Activated CD4-positive, alpha-beta T cell treated with anti-CD3 and anti-CD28 coated beads for 36 hours (primary cell): ENCODE results near the gene NR2F2. TPM values are rescaled to one million over a fixed set of nuclear protein-coding genes. Genes with fewer than 3 reads are reported as not detected.

ENCODE experiments used
- ATAC-seq: fragments of 200-7000 bp; cut with Tn5 transposase; one replicate; pipeline ENCODE4 v1.10.0; 2021; ENCODE audit warnings: mild to moderate bottlenecking, moderate library complexity
- CTCF ChIA-PET: fragments of 350-600 bp; sonication (Branson Sonifier 250); formaldehyde crosslinking; loops from one replicate; lab custom pipeline; 2021; ENCODE audit warnings: antibody characterized with exemption; lab: Charles Lee
- POLR2A ChIA-PET: fragments of 350-600 bp; sonication (Branson Sonifier 250); formaldehyde crosslinking; loops from one replicate; lab custom pipeline; 2021; ENCODE audit warnings: antibody characterized with exemption, inconsistent platforms; lab: Charles Lee
- DNase-seq: peaks from one replicate; pipeline ENCODE4 v3.0.0-alpha.2; 2020
- H3K27ac Mint-ChIP-seq: one replicate; pipeline ENCODE4 v1.8.0; 2021; ENCODE audit warnings: mixed read lengths
- H3K27me3 Mint-ChIP-seq: one replicate; pipeline ENCODE4 v1.8.0; 2021; ENCODE audit warnings: mixed read lengths
- H3K36me3 Mint-ChIP-seq: one replicate; pipeline ENCODE4 v1.8.0; 2021; ENCODE audit warnings: low read depth, mixed read lengths
- H3K4me1 Mint-ChIP-seq: one replicate; pipeline ENCODE4 v1.8.0; 2021; ENCODE audit warnings: mixed read lengths
- H3K4me3 Mint-ChIP-seq: one replicate; pipeline ENCODE4 v1.8.0; 2021; ENCODE audit warnings: mild to moderate bottlenecking, moderate library complexity, mixed read lengths
- H3K9me3 Mint-ChIP-seq: one replicate; pipeline ENCODE4 v1.8.0; 2021; ENCODE audit warnings: low read depth, mixed read lengths
- intact Hi-C, 2 experiments: fragments of 100-400 bp; cut with DNase I in 1 of 2; cut with micrococcal nuclease in 1 of 2; formaldehyde crosslinking; loops; one replicate each; pipeline versions ENCODE4 v1.14.2 to v1.15.1; 2022 to 2024; cut with DNase I, micrococcal nuclease
- total RNA-seq, 2 experiments: library from RNA; stranded (reverse); gene quantifications; one replicate each; pipeline ENCODE4 v1.2.3, GENCODE V29; 2021

Gene NR2F2
- total RNA-seq, 2 experiments from 2014 or later = not detected

DNA sequence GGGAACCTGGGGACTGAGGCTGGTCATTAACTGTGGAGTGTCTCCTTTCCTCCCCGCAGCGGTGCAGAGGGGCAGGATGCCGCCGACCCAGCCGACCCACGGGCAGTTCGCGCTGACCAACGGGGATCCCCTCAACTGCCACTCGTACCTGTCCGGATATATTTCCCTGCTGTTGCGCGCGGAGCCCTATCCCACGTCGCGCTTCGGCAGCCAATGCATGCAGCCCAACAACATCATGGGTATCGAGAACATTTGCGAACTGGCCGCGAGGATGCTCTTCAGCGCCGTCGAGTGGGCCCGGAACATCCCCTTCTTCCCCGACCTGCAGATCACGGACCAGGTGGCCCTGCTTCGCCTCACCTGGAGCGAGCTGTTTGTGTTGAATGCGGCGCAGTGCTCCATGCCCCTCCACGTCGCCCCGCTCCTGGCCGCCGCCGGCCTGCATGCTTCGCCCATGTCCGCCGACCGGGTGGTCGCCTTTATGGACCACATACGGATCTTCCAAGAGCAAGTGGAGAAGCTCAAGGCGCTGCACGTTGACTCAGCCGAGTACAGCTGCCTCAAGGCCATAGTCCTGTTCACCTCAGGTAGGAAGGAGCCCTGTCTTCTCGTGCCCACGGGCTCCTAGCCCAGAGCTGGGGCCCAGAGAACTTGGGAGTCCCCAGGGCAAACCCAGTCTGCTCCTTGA, 3.7 kb downstream of the NR2F2 start:
- ATAC-seq (no peak), DNase-seq (no peak)
- peaks cover 68% of the 10 kb centered on the region for H3K27me3 Mint-ChIP-seq
- ChIA-PET CTCF (interaction anchor here (1.2 kb wide), 1 partner anchor 23 kb away, joined by 5 read pairs; no protein-coding TSS in a partner anchor), POLR2A (no interaction called here)
- peaks cover 19% of the 10 kb centered on the region for H3K4me1 Mint-ChIP-seq
- H3K4me3 Mint-ChIP-seq = no peak overlapping the region
- no peak overlapping the region for H3K27ac Mint-ChIP-seq
- H3K9me3 Mint-ChIP-seq = no peaks in the 10 kb centered on the region
- peaks cover 7% of the 10 kb centered on the region for H3K36me3 Mint-ChIP-seq
- intact Hi-C loops = loop anchor here in 1 of 2 experiments (10.0 kb wide), 1 partner anchor 1749 kb away; no protein-coding TSS in a partner anchor

DNA sequence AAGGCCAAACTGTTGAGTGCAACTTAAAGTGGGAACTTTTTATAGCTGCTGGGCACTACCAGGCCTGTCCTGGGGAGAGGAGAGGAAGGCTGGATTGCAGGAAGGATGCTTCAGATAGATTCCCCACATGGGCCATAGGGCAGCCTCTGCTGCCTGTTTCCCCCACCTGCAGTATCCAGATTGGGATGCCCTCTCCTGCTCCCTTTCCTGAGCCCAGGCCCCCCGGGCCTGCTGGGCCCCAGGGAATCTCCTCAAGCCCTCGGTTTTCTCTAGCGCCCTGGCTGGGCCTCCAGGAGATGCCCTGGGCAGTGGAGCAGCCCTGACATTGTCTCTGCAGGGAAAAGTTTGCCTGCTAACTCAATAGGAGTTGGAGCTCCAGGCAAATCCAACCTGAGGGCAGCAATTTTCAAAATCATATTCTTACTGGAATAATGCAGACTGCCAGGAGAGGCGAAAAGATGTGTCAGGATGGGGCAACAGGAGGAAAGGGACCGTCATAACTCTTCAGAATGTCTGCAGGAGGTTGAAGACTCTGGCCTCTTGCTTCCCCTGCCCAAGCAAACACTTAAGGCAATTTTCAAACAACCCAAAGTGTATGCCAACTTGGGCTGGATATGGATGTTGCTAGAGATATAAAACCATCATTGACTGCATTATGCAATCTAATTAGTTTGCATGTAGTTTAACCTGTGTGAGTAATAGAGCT, 4.4 kb downstream of the NR2F2 start:
- ATAC-seq = no peak
- H3K9me3 Mint-ChIP-seq = no peaks in the 10 kb centered on the region
- peaks cover 19% of the 10 kb centered on the region for H3K4me1 Mint-ChIP-seq
- no peak overlapping the region for H3K4me3 Mint-ChIP-seq
- no peak overlapping the region for H3K27ac Mint-ChIP-seq
- H3K27me3 Mint-ChIP-seq = peaks cover 68% of the 10 kb centered on the region
- POLR2A ChIA-PET = no interaction called here
- H3K36me3 Mint-ChIP-seq = peaks cover 7% of the 10 kb centered on the region
- CTCF ChIA-PET = interaction anchor here (1.2 kb wide), 1 partner anchor 22 kb away, joined by 5 read pairs; no protein-coding TSS in a partner anchor
- no peak for DNase-seq
- intact Hi-C loops = loop anchor here in 1 of 2 experiments (10.0 kb wide), 1 partner anchor 1750 kb away; no protein-coding TSS in a partner anchor

DNA sequence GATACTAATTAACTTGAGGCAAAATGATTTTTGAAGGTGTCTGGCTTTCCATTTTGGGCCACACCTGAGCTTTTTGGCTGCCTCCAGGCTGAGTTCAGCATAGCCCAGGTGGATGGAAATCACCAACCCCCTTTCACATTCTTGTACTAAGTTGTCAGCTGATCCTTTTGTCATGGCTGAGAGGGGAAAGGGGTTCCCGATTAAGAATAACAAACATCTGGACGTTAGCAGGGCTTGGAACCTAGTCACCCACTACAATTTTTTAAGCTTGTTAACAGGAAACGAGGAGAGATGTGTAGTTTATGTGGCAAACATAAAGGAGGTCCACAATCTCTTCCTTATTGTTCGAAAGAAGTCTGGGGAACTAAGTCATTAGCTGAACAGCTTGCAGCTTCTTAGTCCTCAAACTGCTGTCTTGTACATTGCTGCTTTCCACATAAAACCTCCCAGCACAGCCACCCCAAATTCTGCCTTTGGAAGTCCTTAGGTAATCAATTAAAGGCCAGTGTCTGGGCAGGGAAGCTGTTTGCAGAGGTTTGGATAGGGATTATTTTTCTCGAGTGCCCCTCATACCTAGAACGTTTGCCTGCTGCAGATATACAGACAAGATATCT, 5.0 kb downstream of the NR2F2 start:
- no peaks in the 10 kb centered on the region for H3K9me3 Mint-ChIP-seq
- H3K36me3 Mint-ChIP-seq = peaks cover 9% of the 10 kb centered on the region
- ATAC-seq (no peak), DNase-seq (no peak)
- peaks cover 17% of the 10 kb centered on the region for H3K4me1 Mint-ChIP-seq
- POLR2A ChIA-PET = interaction anchor here (0.7 kb wide), 1 partner anchor 539 kb away, joined by 3 read pairs; no protein-coding TSS in a partner anchor
- peaks cover 72% of the 10 kb centered on the region for H3K27me3 Mint-ChIP-seq
- intact Hi-C loops = loop anchor here in 1 of 2 experiments (10.0 kb wide), 1 partner anchor 1751 kb away; no protein-coding TSS in a partner anchor
- no peak overlapping the region for H3K4me3 Mint-ChIP-seq
- CTCF ChIA-PET = interaction anchor here (1.2 kb wide), 1 partner anchor 21 kb away, joined by 5 read pairs; no protein-coding TSS in a partner anchor
- no peak overlapping the region for H3K27ac Mint-ChIP-seq

DNA sequence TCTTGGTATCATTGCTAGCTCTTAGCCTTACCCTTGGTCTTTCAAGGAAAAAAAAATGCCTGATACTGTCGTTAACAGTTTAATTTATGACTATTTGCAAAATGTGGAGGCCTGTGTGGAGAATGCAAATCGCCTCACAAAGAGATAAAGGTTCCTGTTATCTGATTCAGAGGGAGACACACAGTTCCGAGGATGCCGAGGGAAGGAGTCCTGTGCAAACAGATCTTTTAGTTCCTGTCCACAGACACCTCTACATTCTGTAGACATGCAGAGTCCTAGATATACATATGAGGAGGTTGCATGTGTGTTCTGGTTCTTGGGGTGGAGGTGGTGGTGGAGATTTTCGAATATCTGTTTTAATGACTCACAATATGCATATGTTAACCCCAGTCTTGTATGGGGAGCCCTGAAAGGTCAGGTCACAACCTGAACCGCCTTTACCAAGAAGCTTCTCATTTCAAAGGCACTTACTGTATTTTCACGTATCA, 5.7 kb downstream of the NR2F2 start:
- H3K4me1 Mint-ChIP-seq = peaks cover 13% of the 10 kb centered on the region
- ATAC-seq (no peak), DNase-seq (no peak)
- no peak overlapping the region for H3K4me3 Mint-ChIP-seq
- H3K9me3 Mint-ChIP-seq = no peaks in the 10 kb centered on the region
- ChIA-PET POLR2A (interaction anchor here (0.7 kb wide), 1 partner anchor 540 kb away, joined by 3 read pairs; no protein-coding TSS in a partner anchor), CTCF (interaction anchor here (1.0 kb wide), 1 partner anchor 20 kb away, joined by 5 read pairs; no protein-coding TSS in a partner anchor)
- peaks cover 71% of the 10 kb centered on the region for H3K27me3 Mint-ChIP-seq
- H3K27ac Mint-ChIP-seq = no peak overlapping the region
- H3K36me3 Mint-ChIP-seq = peaks cover 7% of the 10 kb centered on the region
- intact Hi-C loops = loop anchor here in 1 of 2 experiments (10.0 kb wide), 1 partner anchor 1751 kb away; no protein-coding TSS in a partner anchor

DNA sequence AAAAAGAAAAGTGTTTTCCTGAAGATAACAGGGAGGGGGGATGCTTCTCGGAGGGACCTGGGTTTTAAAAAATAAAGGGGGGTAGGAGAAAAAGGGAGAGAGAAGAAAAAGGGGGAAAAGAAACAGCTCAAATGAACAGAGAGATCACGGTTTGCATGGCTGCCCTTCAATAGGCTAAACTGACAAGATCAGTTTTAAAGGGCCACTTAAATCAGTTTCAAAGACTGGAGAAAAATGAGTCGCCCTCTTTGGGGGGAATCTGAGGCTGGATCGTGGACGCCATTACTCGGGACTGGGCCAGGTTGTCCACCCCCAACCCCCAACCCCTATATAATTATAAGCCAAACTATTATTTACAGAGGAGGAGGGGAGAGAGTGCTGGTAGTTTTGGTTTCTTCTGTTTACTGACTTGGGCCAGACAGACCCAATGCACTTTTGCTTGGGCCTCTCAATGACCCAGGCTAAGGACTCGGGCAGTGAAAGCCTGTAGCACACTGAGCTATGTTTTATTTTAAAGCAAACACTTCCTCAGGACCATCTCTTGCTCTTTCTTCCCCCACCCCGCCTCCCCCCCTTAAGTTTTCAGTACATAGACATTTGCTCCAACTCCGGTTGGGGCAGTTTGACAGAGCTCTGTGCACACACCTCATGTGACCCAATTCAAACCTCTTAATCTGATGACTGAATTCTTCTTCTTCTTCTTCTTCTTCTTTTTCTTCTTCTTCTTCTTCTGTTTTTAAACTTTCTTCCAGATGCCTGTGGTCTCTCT, 6.3 kb downstream of the NR2F2 start:
- intact Hi-C loops = loop anchor here in 1 of 2 experiments (10.0 kb wide), 1 partner anchor 1752 kb away; no protein-coding TSS in a partner anchor
- Mint-ChIP-seq H3K9me3 (no peaks in the 10 kb centered on the region), H3K27me3 (peaks cover 70% of the 10 kb centered on the region), H3K4me1 (peaks cover 11% of the 10 kb centered on the region), H3K27ac (no peak overlapping the region), H3K4me3 (no peak overlapping the region), H3K36me3 (peaks cover 5% of the 10 kb centered on the region)
- no peak for ATAC-seq
- ChIA-PET POLR2A (interaction anchor here (0.7 kb wide), 1 partner anchor 541 kb away, joined by 3 read pairs; no protein-coding TSS in a partner anchor), CTCF (interaction anchor here (0.7 to 1.0 kb wide), 2 partner anchors 19 to 1414 kb away, joined by 5 to 7 read pairs; no protein-coding TSS in a partner anchor)
- DNase-seq = no peak

DNA sequence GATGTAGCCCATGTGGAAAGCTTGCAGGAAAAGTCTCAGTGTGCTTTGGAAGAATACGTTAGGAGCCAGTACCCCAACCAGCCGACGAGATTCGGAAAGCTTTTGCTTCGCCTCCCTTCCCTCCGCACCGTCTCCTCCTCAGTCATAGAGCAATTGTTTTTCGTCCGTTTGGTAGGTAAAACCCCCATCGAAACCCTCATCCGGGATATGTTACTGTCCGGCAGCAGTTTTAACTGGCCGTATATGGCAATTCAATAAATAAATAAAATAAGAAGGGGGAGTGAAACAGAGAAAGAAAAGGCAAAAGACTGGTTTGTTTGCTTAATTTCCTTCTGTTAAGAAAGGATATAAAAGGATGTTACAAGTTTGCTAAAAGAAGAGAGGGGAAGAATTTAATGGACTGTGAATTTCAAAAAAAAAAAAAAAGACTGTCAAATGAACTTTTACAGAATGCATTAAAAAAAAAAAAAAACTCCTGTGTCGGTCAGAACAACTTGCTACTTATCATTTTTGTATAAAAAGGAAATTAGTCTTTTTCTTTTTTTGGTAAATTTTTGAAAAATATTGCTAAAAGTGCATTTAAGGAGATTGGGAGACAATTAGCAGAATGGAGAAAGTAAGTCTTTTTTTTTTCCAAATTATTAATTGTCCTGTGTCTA, 7.0 kb downstream of the NR2F2 start:
- Mint-ChIP-seq H3K9me3 (peaks cover 3% of the 10 kb centered on the region), H3K36me3 (peaks cover 5% of the 10 kb centered on the region), H3K4me1 (peaks cover 10% of the 10 kb centered on the region), H3K4me3 (no peak overlapping the region), H3K27ac (no peak overlapping the region), H3K27me3 (peaks cover 71% of the 10 kb centered on the region)
- ATAC-seq (no peak), DNase-seq (no peak)
- intact Hi-C loops = loop anchor here in 1 of 2 experiments (2.0 to 10.0 kb wide), 2 partner anchors 73 to 1753 kb away; no protein-coding TSS in a partner anchor
- ChIA-PET POLR2A (no interaction called here), CTCF (interaction anchor here (0.7 kb wide), 1 partner anchor 1413 kb away, joined by 7 read pairs; no protein-coding TSS in a partner anchor)

DNA sequence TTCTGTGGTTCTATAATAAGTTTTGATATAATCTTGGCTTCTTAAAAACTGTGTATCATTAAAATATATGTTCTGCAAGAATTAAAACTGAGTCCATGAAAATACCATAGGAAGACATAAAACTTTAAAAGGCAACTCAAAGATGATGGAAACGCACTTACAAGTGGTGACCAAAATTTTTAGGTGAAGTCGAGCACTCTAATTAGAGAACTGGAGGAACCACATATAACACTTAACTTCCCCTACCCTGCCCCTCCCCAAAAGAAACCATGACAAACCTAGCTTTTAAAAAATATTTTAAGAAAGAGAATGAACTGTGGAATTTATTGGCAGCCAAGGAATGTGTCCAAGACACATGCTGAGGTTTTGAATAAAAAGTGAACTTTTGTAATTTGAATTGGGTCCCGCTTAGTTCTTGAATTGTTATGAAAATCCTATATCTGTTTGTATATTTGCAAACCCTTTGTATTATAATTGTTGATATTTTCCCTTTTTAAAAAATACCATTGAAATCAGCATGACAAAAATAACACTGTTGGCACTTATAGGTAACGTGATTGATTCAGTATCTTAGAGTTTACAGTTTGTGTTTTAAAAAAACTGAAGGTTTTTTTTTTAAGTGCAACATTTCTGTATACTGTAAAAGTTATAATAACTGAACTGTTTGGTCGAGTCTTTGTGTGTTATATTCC, 7.7 kb downstream of the NR2F2 start:
- H3K27ac Mint-ChIP-seq = no peak overlapping the region
- CTCF ChIA-PET = no interaction called here
- DNase-seq (no peak), ATAC-seq (no peak)
- peaks cover 74% of the 10 kb centered on the region for H3K27me3 Mint-ChIP-seq
- peaks cover 8% of the 10 kb centered on the region for H3K4me1 Mint-ChIP-seq
- intact Hi-C loops = loop anchor here in 1 of 2 experiments (2.0 to 10.0 kb wide), 2 partner anchors 73 to 1753 kb away; no protein-coding TSS in a partner anchor
- no peak overlapping the region for H3K4me3 Mint-ChIP-seq
- peaks cover 3% of the 10 kb centered on the region for H3K9me3 Mint-ChIP-seq
- POLR2A ChIA-PET = no interaction called here
- H3K36me3 Mint-ChIP-seq = peaks cover 3% of the 10 kb centered on the region

DNA sequence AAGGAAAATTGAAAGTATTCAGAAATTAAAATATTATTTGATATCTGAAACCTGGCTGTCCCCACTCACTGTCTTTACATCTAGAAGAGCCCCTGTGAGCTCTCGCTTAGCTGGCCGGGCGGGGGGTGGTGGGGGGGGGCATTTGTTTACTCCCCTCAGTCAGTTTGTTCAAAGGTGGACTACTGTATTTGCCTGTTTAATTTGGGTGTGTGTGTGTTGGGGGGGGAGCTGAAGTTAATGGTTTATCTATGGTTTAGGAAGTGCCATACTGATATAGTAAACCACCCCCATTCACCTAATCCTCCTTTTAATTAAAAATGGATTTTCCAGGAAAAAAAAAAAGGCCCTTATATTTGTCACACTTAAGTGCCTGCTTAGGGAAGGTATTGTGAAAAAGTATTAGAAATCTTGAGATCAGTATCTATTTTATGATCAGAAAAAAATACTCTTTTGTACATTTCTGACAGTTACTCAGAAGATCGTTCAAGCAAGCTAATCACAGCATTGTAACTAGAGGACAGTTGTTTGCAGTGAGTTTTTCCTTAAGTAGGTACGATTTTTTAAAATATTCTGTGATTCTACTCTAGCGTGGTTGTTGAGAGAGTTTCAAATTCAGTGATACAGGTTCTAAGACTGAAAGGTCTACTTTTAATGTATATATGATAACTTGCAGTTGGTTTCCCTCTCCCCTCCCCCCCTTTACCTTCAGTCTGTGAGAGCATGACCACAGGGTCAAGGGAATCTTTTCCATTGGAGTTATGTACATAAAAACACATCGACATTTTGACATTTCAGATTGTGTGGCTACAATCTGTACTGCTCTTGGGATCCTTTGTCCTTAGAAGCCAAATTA, 8.5 kb downstream of the NR2F2 start:
- Mint-ChIP-seq H3K27ac (no peak overlapping the region), H3K4me1 (peaks cover 3% of the 10 kb centered on the region), H3K36me3 (peaks cover 3% of the 10 kb centered on the region), H3K4me3 (no peak overlapping the region), H3K9me3 (peaks cover 3% of the 10 kb centered on the region), H3K27me3 (peaks cover 74% of the 10 kb centered on the region)
- CTCF ChIA-PET = interaction anchor here (0.7 kb wide), 2 partner anchors 19 to 73 kb away, joined by 3 read pairs; no protein-coding TSS in a partner anchor
- POLR2A ChIA-PET = no interaction called here
- no peak for DNase-seq
- intact Hi-C loops = loop anchor here in 1 of 2 experiments (2.0 to 10.0 kb wide), 2 partner anchors 72 to 1754 kb away; no protein-coding TSS in a partner anchor
- ATAC-seq = no peak
